ENCODE data around the gene IL19.

DNA sequence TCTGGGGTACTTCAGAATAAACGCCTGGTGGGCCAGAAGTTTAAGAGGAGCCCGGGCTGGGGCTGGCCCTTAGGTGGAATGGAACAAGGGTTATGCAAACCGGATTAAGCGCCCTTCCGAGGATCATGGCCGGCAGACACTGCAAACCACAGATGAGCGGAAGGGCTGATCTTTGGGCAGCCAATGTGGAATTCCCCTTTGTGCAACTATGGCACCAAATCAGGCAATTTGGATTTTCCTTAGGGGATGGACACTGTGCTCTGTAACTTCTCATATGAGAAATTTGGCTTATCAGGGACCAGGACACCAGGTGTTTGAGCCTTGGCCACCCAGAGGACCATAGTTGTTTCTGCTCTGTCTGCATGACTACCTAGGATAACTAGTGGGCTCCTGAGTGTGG, 7.5 kb downstream of the IL19 start:
- TF ChIP-seq, protein P1, sequence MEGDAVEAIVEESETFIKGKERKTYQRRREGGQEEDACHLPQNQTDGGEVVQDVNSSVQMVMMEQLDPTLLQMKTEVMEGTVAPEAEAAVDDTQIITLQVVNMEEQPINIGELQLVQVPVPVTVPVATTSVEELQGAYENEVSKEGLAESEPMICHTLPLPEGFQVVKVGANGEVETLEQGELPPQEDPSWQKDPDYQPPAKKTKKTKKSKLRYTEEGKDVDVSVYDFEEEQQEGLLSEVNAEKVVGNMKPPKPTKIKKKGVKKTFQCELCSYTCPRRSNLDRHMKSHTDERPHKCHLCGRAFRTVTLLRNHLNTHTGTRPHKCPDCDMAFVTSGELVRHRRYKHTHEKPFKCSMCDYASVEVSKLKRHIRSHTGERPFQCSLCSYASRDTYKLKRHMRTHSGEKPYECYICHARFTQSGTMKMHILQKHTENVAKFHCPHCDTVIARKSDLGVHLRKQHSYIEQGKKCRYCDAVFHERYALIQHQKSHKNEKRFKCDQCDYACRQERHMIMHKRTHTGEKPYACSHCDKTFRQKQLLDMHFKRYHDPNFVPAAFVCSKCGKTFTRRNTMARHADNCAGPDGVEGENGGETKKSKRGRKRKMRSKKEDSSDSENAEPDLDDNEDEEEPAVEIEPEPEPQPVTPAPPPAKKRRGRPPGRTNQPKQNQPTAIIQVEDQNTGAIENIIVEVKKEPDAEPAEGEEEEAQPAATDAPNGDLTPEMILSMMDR (IDR thresholded peaks at IDR 0.05): no peak
- no peak for TF ChIP-seq POLR2A (IDR thresholded peaks at IDR 0.05)

Measured in lower leg skin (tissue), 3 donors.